ENCODE measurements around the gene SLC30A4.

Gene SLC30A4

GRCh38 chr15:45534821-45535220 is 12.3 kb upstream of the SLC30A4 start:
- TF ChIP-seq GATA3 (IDR thresholded peaks at IDR 0.05; ENCODE audit: low read depth, low read length): no peak
- no peak for TF ChIP-seq GATA2 (IDR thresholded peaks at IDR 0.05; ENCODE audit: low read depth, low read length)

GRCh38 chr15:45529613-45530012 is 7.1 kb upstream of the SLC30A4 start:
- TF ChIP-seq GATA3 (IDR thresholded peaks at IDR 0.05; ENCODE audit: low read depth, low read length) (no peak), GATA2 (IDR thresholded peaks at IDR 0.05; ENCODE audit: low read depth, low read length) (no peak)

DNA sequence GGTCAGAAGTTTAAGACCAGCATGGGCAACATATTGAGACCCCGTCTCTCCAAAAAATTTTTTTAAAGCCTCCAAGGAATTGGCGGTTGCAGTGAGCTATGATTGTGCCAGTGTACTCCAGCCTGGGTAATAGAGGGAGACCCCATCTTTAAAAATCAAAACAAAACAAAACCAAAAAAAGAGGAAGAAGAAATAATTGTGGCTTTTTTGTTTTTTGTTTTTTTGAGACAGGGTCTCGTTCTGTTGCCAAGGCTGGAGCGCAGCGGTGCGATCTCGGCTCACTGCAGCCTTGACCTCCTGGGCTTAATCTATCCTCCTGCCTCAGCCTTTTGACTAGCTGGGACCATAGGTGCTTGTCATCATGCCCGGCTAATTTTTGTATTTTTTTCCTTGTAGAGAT is 4.5 kb upstream of the SLC30A4 start:
- TF ChIP-seq GATA3 (IDR thresholded peaks at IDR 0.05; ENCODE audit: low read depth, low read length) (no peak), GATA2 (IDR thresholded peaks at IDR 0.05; ENCODE audit: low read depth, low read length) (no peak)

- no peak for TF ChIP-seq GATA2 (IDR thresholded peaks at IDR 0.05; ENCODE audit: low read depth, low read length)
- TF ChIP-seq GATA3 (IDR thresholded peaks at IDR 0.05; ENCODE audit: low read depth, low read length): no peak
Measured at GRCh38 chr15:45523166-45523460, 558 bp upstream of the SLC30A4 start.

GRCh38 chr15:45521596-45522327 is 793 bp downstream of the SLC30A4 start:
- TF ChIP-seq GATA2 (IDR thresholded peaks at IDR 0.05; ENCODE audit: low read depth, low read length) (no peak), GATA3 (IDR thresholded peaks at IDR 0.05; ENCODE audit: low read depth, low read length) (no peak)

- TF ChIP-seq GATA2 (IDR thresholded peaks at IDR 0.05; ENCODE audit: low read depth, low read length) (no peak), GATA3 (IDR thresholded peaks at IDR 0.05; ENCODE audit: low read depth, low read length) (no peak)
Measured at GRCh38 chr15:45510758-45511280, 11.7 kb downstream of the SLC30A4 start.

DNA sequence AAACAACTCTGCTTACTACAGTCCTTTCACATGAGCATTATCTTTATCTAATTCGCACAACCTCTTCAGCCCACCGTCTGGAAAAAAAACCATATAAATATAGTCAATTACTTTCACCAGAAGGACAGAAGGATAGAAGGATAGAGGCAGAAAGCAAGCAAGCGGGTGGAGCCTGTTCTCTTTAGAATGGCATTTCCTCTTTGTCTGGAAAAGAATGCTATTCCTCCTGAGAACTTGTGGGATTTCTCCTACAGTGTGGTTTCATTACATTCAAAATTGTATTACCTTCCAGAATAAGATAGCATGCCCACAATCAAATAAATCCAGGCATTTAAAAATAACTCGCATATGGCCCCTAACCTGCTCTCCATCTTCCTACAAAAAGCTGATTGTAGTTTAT is 23.1 kb downstream of the SLC30A4 start:
- TF ChIP-seq GATA3 (IDR thresholded peaks at IDR 0.05; ENCODE audit: low read depth, low read length) (no peak), GATA2 (IDR thresholded peaks at IDR 0.05; ENCODE audit: low read depth, low read length) (no peak)

GRCh38 chr15:45498701-45499100 is 23.9 kb downstream of the SLC30A4 start:
- TF ChIP-seq GATA2 (IDR thresholded peaks at IDR 0.05; ENCODE audit: low read depth, low read length): no peak
- TF ChIP-seq GATA3 (IDR thresholded peaks at IDR 0.05; ENCODE audit: low read depth, low read length): no peak

DNA sequence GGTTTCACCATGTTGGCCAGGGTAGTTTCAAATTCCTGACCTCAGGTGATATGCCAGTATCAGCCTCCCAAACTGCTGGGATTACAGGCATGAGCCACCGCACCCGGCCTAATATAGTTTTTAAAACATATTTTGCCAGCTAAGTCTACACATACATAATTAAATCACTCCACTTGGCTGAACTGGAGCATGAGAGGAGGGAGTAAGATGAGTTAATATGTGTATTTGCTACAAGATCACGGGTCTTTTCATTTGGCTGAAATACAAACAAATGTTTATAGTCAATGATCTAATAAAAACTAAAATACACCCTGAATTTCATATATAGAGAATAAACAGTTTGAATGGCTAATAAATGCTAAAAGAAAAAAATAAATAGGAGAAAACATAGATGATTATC is 25.3 kb downstream of the SLC30A4 start:
- TF ChIP-seq GATA3 (IDR thresholded peaks at IDR 0.05; ENCODE audit: low read depth, low read length) (no peak), GATA2 (IDR thresholded peaks at IDR 0.05; ENCODE audit: low read depth, low read length) (no peak)

DNA sequence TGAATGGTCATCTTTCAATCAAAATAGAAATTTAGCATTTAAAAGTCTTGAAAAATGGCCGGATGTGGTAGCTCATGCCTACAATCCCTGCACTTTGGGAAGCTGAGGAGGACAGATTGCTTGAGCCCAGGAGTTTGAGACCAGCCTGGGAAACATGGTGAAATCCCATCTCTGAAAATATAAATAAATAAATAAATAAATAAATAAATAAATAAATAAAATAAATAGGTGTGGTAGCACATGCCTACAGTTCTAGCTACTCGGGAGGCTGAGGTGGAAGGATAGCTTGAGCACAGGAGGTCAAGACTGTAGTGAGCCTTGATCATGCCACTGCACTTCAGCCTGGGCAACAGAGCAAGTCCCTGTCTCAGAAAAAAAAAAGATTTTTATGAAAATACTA is 25.9 kb downstream of the SLC30A4 start:
- TF ChIP-seq GATA3 (IDR thresholded peaks at IDR 0.05; ENCODE audit: low read depth, low read length) (no peak), GATA2 (IDR thresholded peaks at IDR 0.05; ENCODE audit: low read depth, low read length) (no peak)

GRCh38 chr15:45495588-45495987 is 27.0 kb downstream of the SLC30A4 start:
- no peak for TF ChIP-seq GATA2 (IDR thresholded peaks at IDR 0.05; ENCODE audit: low read depth, low read length)

GRCh38 chr15:45489690-45490238 is 32.8 kb downstream of the SLC30A4 start:
- TF ChIP-seq GATA3 (IDR thresholded peaks at IDR 0.05; ENCODE audit: low read depth, low read length) (no peak), GATA2 (IDR thresholded peaks at IDR 0.05; ENCODE audit: low read depth, low read length) (no peak)

DNA sequence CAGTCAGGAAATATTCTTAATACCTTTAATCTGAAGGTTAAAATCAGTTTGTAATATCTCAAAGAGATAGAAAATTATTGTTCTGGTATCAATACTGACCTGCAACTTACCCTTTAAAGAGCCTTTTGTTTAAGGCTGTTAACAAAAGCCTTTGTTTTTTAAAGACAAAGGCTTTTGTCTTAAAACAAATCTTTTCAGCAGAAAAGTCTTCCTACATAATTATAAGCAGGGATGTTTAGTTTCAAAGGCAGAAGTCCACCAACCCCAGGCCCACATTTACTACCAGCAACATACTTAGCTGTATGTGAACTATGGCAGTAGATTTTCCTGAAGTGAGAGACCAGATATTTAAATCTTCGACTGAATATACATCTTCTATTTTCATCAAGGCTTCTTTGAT is 36.2 kb downstream of the SLC30A4 start:
- TF ChIP-seq GATA3 (IDR thresholded peaks at IDR 0.05; ENCODE audit: low read depth, low read length) (no peak), GATA2 (IDR thresholded peaks at IDR 0.05; ENCODE audit: low read depth, low read length) (no peak)

DNA sequence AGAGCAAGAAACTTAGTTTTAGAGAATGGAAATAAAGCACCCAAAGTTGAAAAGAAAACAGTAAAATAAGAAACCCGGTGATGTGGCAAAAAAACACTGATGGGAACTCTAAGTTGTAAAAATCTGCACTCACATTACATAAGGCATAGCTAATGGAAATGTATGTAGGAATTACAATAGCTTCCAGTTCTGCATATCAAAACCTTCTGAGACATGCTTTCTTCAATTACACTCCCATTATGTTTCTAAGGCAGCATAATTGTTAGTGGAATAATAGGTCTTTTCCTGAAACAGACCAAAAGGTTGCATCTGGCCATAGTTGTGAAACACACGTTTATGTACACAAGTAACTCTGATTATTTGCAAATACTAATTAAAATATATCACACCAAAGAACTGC is 41.4 kb downstream of the SLC30A4 start:
- TF ChIP-seq GATA3 (IDR thresholded peaks at IDR 0.05; ENCODE audit: low read depth, low read length) (no peak), GATA2 (IDR thresholded peaks at IDR 0.05; ENCODE audit: low read depth, low read length) (no peak)

- TF ChIP-seq GATA2 (IDR thresholded peaks at IDR 0.05; ENCODE audit: low read depth, low read length) (no peak), GATA3 (IDR thresholded peaks at IDR 0.05; ENCODE audit: low read depth, low read length) (no peak)
Measured at GRCh38 chr15:45476410-45476809, 46.1 kb downstream of the SLC30A4 start.
